GM12878 (cell line): Measurements from ENCODE around the gene BIRC7. TPM values are rescaled to one million over a fixed set of nuclear protein-coding genes. Genes with fewer than 3 reads are reported as not detected.

Experiments
- ATAC-seq: fragments of 200-7000 bp; cut with Tn5 transposase; 3 replicates; pipeline ENCODE4 v1.9.1; 2020; ENCODE audit warnings: mild to moderate bottlenecking, moderate library complexity
- BruUV-seq: library from RNA; stranded (reverse); fragments of 400-500 nt; replicated peaks from 2 replicates; lab custom pipeline; 2021; lab: Mats Ljungman, UMichigan
- CTCF ChIA-PET: fragments of 300-600 bp; sonication (Branson Sonifier 250); formaldehyde crosslinking; extraction: SDS; loops from one replicate; lab custom pipeline; 2021; ENCODE audit warnings: inconsistent platforms; lab: Yijun Ruan, JAX
- POLR2A ChIA-PET: fragments of 350-600 bp; formaldehyde crosslinking; extraction: SDS; loops from one replicate; lab custom pipeline; 2021; ENCODE audit warnings: inconsistent platforms; lab: Charles Lee
- RAD21 ChIA-PET: fragments of 300-600 bp; sonication (Branson Sonifier 250); formaldehyde crosslinking; loops from one replicate; lab custom pipeline; 2023; ENCODE audit warnings: antibody characterized with exemption; ENCODE audit not compliant: unreplicated experiment; lab: Charles Lee
- SMC1A ChIA-PET: fragments of 300-600 bp; sonication (Branson Sonifier 250); formaldehyde crosslinking; loops from one replicate; lab custom pipeline; 2023; ENCODE audit not compliant: unreplicated experiment, uncharacterized antibody; lab: Charles Lee
- DNase-seq: peaks from one replicate; pipeline ENCODE4 v3.0.0-alpha.2; 2011; ENCODE audit warnings: low read depth, low spot score
- FAIRE-seq: peaks from 3 replicates; lab custom pipeline; 2011; peaks lifted over from hg19 to GRCh38; lab: Jason Lieb, UNC
- H2AFZ ChIP-seq: 2 replicates; pipeline ENCODE4 v1.6.0; 2011; ENCODE audit warnings: low read depth, low read length, control low read depth; ENCODE audit not compliant: control insufficient read depth
- H3K27ac ChIP-seq: 2 replicates; pipeline ENCODE4 v1.5.1; 2011; ENCODE audit warnings: control low read depth; ENCODE audit not compliant: control insufficient read depth, insufficient read depth
- H3K27me3 ChIP-seq, 2 experiments: replicated peaks in 1 of 2; 2 replicates each; pipeline versions ENCODE4 v1.6.0 to v1.6.1; 2011; ENCODE audit warnings: low read length in 1 of 2; ENCODE audit not compliant: control insufficient read depth in 2 of 2, insufficient read depth in 2 of 2
- H3K36me3 ChIP-seq, 2 experiments: 2 replicates each; pipeline ENCODE4 v1.5.1; 2011; ENCODE audit warnings: low read length in 1 of 2; ENCODE audit not compliant: control insufficient read depth in 2 of 2, insufficient read depth in 2 of 2
- H3K4me1 ChIP-seq: 2 replicates; pipeline ENCODE4 v1.6.1; 2011; ENCODE audit warnings: mild to moderate bottlenecking, low read length, moderate library complexity, mixed read lengths; ENCODE audit not compliant: control insufficient read depth, insufficient read depth
- H3K4me2 ChIP-seq: 2 replicates; pipeline ENCODE4 v1.6.0; 2011; ENCODE audit warnings: control low read depth; ENCODE audit not compliant: control insufficient read depth, insufficient read depth
- H3K4me3 ChIP-seq: fragments of 200-600 bp; sonication (generic); 2 replicates; pipeline ENCODE4 v1.5.1; 2016
- H3K79me2 ChIP-seq: 2 replicates; pipeline ENCODE4 v1.6.0; 2011; ENCODE audit warnings: low read length; ENCODE audit not compliant: control insufficient read depth, insufficient read depth
- H3K9ac ChIP-seq: 2 replicates; pipeline ENCODE4 v1.8.0; 2011; ENCODE audit warnings: low read length, control low read depth, mixed read lengths; ENCODE audit not compliant: control insufficient read depth, insufficient read depth
- H3K9me3 ChIP-seq: replicated peaks from 3 replicates; pipeline ENCODE4 v1.5.1; 2011; ENCODE audit warnings: mild to moderate bottlenecking, low read length; ENCODE audit not compliant: control insufficient read depth, insufficient read depth
- H4K20me1 ChIP-seq: 2 replicates; pipeline ENCODE4 v1.6.0; 2011; ENCODE audit not compliant: control insufficient read depth, insufficient read depth
- E4F1 ChIP-seq: fragments of 450-650 bp; IDR thresholded peaks from 2 replicates; pipeline ENCODE4 v1.6.1; 2018; ENCODE audit warnings: borderline replicate concordance, mild to moderate bottlenecking; ENCODE audit not compliant: partially characterized antibody
- EZH2 ChIP-seq: IDR thresholded peaks from 2 replicates; pipeline ENCODE4 v1.6.1; 2012; ENCODE audit warnings: low read depth, mild to moderate bottlenecking, control low read depth, inconsistent platforms, low read length, borderline replicate concordance; ENCODE audit not compliant: control insufficient read depth
- IKZF1 ChIP-seq: fragments of 450-650 bp; conservative IDR thresholded peaks from 2 replicates; pipeline ENCODE4 v1.6.1; 2017; ENCODE audit warnings: antibody characterized with exemption, mild to moderate bottlenecking
- MTA2 ChIP-seq: fragments of 450-650 bp; IDR thresholded peaks from 2 replicates; pipeline ENCODE4 v1.6.1; 2016; ENCODE audit warnings: low read depth, mild to moderate bottlenecking, moderate library complexity
- PAX5 ChIP-seq: IDR thresholded peaks from 2 replicates; pipeline ENCODE4 v1.6.1; 2011; ENCODE audit warnings: low read depth, low read length, borderline replicate concordance
- SIX5 ChIP-seq: IDR thresholded peaks from 2 replicates; pipeline ENCODE4 v1.6.1; 2011; ENCODE audit warnings: mild to moderate bottlenecking, low read depth, low read length, moderate library complexity; ENCODE audit not compliant: severe bottlenecking
- USF1 ChIP-seq: IDR thresholded peaks from 2 replicates; pipeline ENCODE4 v1.6.1; 2011; ENCODE audit warnings: borderline replicate concordance, low read depth, mild to moderate bottlenecking, moderate library complexity, mixed read lengths, low read length; ENCODE audit not compliant: insufficient read depth; ENCODE audit errors: extremely low read length
- USF2 ChIP-seq: IDR thresholded peaks from 2 replicates; pipeline ENCODE4 v1.6.1; 2011; ENCODE audit warnings: low read depth, low read length, improper control_type of control experiment, borderline replicate concordance
- ZBED1 ChIP-seq: IDR thresholded peaks from 2 replicates; pipeline ENCODE4 v1.6.1; 2016; ENCODE audit warnings: borderline replicate concordance
- ZNF207 ChIP-seq: fragments of 450-650 bp; IDR thresholded peaks from 2 replicates; pipeline ENCODE4 v1.6.1; 2014; ENCODE audit warnings: antibody characterized with exemption, mild to moderate bottlenecking, borderline replicate concordance
- WGBS: methylation state at CpG from one replicate; pipeline ENCODE4 v1.1.6; 2016; ENCODE audit warnings: low lambda C conversion rate; ENCODE audit not compliant: insufficient replicate concordance, insufficient coverage; ENCODE audit errors: missing lambda C conversion rate; 5-methylcytosine and 5-hydroxymethylcytosine counted together
- in situ Hi-C: fragments of 300-500 bp; cut with MboI; formaldehyde crosslinking; loops from 9 replicates; pipeline ENCODE4 v1.14.3; 2018; ENCODE audit warnings: mixed read lengths
- intact Hi-C: fragments of 100-400 bp; cut with micrococcal nuclease; formaldehyde crosslinking; loops from one replicate; pipeline ENCODE4 v1.14.2; 2022; ENCODE audit not compliant: unreplicated experiment
- polyA plus RNA-seq, 11 experiments: library from polyadenylated mRNA; depleted of rRNA in 4 of 11; unstranded in 6 of 11; stranded (reverse) in 5 of 11; fragments of >200 nt; fragmentation: Nextera tagmentation in 4 of 11; fragmentation: Illumina TruSeq in 1 of 11; extraction: Ambion mirVana in 4 of 11; extraction: Trizol in 1 of 11; gene quantifications; 1 replicate in 1 of 11; 2 replicates in 10 of 11; pipeline versions ENCODE4 v1.2.1 to v1.2.3, GENCODE V29; 2011 to 2016; ENCODE audit warnings: inconsistent platforms in 2 of 11, missing spikeins in 2 of 11, low read depth in 1 of 11
- total RNA-seq, 4 experiments: library from RNA; depleted of rRNA in 3 of 4; stranded (reverse); fragments of >200 nt in 3 of 4; fragmentation: Illumina TruSeq in 1 of 4; extraction: Trizol in 1 of 4; gene quantifications; 2 replicates each; pipeline versions ENCODE4 v1.2.1 to v1.2.3, GENCODE V29; 2013 to 2021

The BIRC7 gene
- total and polyA plus RNA-seq, 10 of the 15 experiments (the other 5 are each of a cell fraction or from before 2014, with no cell fraction given), result 0.31 TPM; not detected in 9

- TF ChIP-seq E4F1 (no peak), USF2 (no peak)
Measured at GRCh38 chr20:63244468-63244867, 8.8 kb downstream of the BIRC7 start (continued).

DNA sequence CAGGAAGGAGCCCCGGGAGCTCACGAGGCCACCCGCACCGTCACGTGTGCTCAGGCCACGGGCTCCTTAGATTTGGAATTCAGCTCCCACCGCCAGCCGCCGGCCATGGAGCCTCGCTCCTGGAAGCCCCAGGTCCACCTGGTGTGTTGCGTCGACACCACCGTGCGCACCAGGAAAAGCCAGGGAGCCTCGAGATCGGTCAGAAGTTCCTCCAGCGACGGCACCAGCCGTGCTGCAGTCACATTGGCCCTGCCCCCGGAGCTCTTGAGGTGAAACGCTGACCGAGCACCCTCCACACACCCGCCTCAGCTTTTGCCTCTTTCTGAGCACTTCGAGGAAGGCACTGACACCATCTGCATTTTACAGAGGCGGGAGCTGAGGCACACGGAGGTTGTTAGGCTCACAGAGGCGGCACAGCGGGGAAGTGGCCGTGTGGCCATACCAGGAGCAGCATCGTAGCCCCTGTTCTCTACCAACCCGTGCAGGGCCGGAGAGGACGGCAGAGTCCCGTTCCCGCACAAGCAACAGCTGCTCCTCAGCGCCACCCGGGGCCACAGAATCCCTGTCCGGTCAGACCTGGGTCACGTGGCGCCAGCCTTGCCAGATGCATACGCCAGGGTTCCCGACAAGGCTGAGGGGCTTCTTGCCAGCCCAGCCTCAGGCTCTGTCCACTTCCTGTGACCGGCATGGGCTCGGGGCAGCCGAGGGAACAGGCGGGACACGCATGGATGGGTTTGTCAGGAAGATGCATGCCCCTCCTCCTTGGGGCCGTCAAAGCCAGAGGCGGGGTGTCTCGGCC lies 11.0 kb downstream of the BIRC7 start:
- Histone ChIP-seq H4K20me1 (no peaks in the 10 kb centered on the region; the same call in 1 of the 2 replicates), H3K4me3 (no peak overlapping the region), H3K9me3 (no peaks in the 10 kb centered on the region), H3K9ac (no peak overlapping the region), H3K36me3 (no peaks in the 10 kb centered on the region), H3K27me3 (peaks cover 0 to 2% of the 10 kb centered on the region in 2 experiments; a peak in 2 of 4 replicates), H3K4me1 (no peaks in the 10 kb centered on the region), H3K27ac (no peak overlapping the region), H2AFZ (no peak overlapping the region), H3K4me2 (no peak overlapping the region), H3K79me2 (no peaks in the 10 kb centered on the region)
- SMC1A ChIA-PET, result no interaction called here
- no TSS peak for BruUV-seq
- no peak for ATAC-seq
- intact Hi-C loops (no loop called here), in situ Hi-C loops (no loop called here)
- 33% methylated on average over 47 of the region's 50 CpGs for WGBS
- FAIRE-seq, result no peak
- no peak for TF ChIP-seq EZH2
- TF ChIP-seq IKZF1, result no peak
- TF ChIP-seq ZBED1, result no peak
- TF ChIP-seq ZNF207, result no peak
- peak; percentile 56 for TF ChIP-seq USF1
- TF ChIP-seq MTA2, result no peak
- peak; percentile 62; the same call in 1 of the 2 replicates for TF ChIP-seq PAX5
- TF ChIP-seq SIX5, result no peak
- POLR2A ChIA-PET, result no interaction called here
- RAD21 ChIA-PET, result interaction anchor here (0.8 kb wide), 1 partner anchor 23 kb away, joined by 3 read pairs; no protein-coding TSS in a partner anchor
- no peak for DNase-seq
- CTCF ChIA-PET, result interaction anchor here (1.1 kb wide), 1 partner anchor 23 kb away, joined by 3 read pairs; no protein-coding TSS in a partner anchor
